Adrenal gland (tissue), 9 donors: ENCODE results near the gene SMIM45.

Experiments used
- DNase-seq, 7 donors: peaks; one replicate each; pipeline ENCODE4 v3.0.0-alpha.2; 2019 to 2020
- H3K27ac ChIP-seq, 5 donors: fragments of 200-600 bp; sonication (generic) in 4 of 5; 1 replicate in 3 of 5; 2 replicates in 2 of 5; pipeline versions ENCODE4 v1.5.1 to v1.8.0; 2016 to 2020; ENCODE audit warnings: mild to moderate bottlenecking in 1 of 5
- H3K27me3 ChIP-seq: fragments of 200-600 bp; 2 replicates; pipeline ENCODE4 v1.8.0; 2021
- H3K36me3 ChIP-seq, 2 donors: fragments of 200-600 bp; replicated peaks in 1 of 2; 1 replicate in 1 of 2; 2 replicates in 1 of 2; pipeline versions ENCODE4 v1.5.1 to v1.8.0; 2018 to 2022
- H3K4me1 ChIP-seq, 2 donors: fragments of 200-600 bp; replicated peaks in 1 of 2; 1 replicate in 1 of 2; 2 replicates in 1 of 2; pipeline versions ENCODE4 v1.5.1 to v1.8.0; 2018 to 2021
- H3K4me3 ChIP-seq, 4 donors: fragments of 200-600 bp; sonication (generic) in 3 of 4; one replicate each; pipeline ENCODE4 v1.5.1; 2016 to 2018
- H3K9me3 ChIP-seq, 3 donors: fragments of 200-600 bp; sonication (generic) in 1 of 3; replicated peaks in 1 of 3; 1 replicate in 2 of 3; 2 replicates in 1 of 3; pipeline versions ENCODE4 v1.5.1 to v1.8.0; 2016 to 2021
- CTCF ChIP-seq, 6 experiments: fragments of 450-650 bp in 4 of 6; fragments of 200-600 bp in 2 of 6; sonication (generic) in 1 of 6; IDR thresholded peaks; 1 replicate in 5 of 6; 2 replicates in 1 of 6; pipeline versions ENCODE4 v1.5.1 to v1.8.0; 2016 to 2021; ENCODE audit warnings: antibody characterized with exemption in 6 of 6, mild to moderate bottlenecking in 2 of 6, moderate library complexity in 1 of 6
- POLR2A ChIP-seq, 2 donors: fragments of 450-650 bp; IDR thresholded peaks; one replicate each; pipeline ENCODE4 v1.6.1; 2017; ENCODE audit warnings: antibody characterized with exemption in 2 of 2, mild to moderate bottlenecking in 2 of 2, moderate library complexity in 1 of 2
- WGBS, 4 donors: extraction: QIAGEN DNeasy Blood & Tissue Kit in 2 of 4; methylation state at CpG; one replicate each; pipeline versions ENCODE4 v1.1.5 to v1.1.7; 2013 to 2017; 5-methylcytosine and 5-hydroxymethylcytosine counted together
- intact Hi-C, 2 donors: fragments of 100-400 bp; cut with DNase I; formaldehyde crosslinking; loops; one replicate each; pipeline versions ENCODE4 v1.14.1 to v1.15.0; 2022 to 2023
- donor health status: healthy with polysubstance abuse.
- donor health status: Bipolar disorder and iron deficiency.
- donor health status: DM: yes; HTN: yes; CAD: no.
- donor health status: DM: no; HTN: no; CAD: no.
- donor health status: DM: no; HTN: no; CAD: no.

Gene SMIM45

GRCh38 chr22:41916745-41917358 lies 35.1 kb upstream of the SMIM45 start:
- no peak overlapping the region for H3K27ac ChIP-seq

DNA sequence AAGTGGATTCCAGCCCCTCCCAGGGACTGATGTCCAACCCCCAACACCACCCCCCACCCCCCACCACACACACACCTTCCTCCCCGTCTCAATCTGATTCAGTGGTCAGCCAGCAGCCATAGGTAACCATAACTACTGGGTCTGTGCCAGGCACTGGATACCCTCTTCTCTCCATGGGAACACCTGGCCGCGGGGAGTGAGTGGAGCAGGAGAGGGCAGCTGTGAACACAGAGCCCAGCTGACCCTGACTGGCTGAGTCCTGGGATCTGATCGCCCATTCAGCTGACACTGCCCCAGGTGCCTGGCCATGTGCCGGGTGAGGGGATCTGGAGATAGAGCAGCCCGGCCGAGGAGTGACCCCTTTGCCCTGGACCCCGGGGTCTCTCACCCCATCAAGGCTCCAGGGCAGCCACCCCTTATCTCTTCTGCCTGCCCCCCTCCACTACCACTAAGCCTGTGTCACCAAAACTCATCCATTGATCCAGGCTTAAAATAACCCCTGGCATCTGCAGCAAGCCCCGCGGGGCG lies 34.5 kb upstream of the SMIM45 start:
- no peak overlapping the region for H3K4me3 ChIP-seq
- no peaks in the 10 kb centered on the region for H3K36me3 ChIP-seq
- H3K9me3 ChIP-seq = no peaks in the 10 kb centered on the region
- H3K27me3 ChIP-seq = peaks cover 8% of the 10 kb centered on the region
- H3K4me1 ChIP-seq = peaks cover 26 to 45% of the 10 kb centered on the region in 2 donors
- 55 to 71% (median 61%) methylated on average over 5 to 11 of the region's 11 CpGs for WGBS, 4 donors
- H3K27ac ChIP-seq = peak overlapping the region in 1 of 5 donors; percentile 62
- intact Hi-C loops = no loop called here
- TF ChIP-seq CTCF (IDR thresholded peaks at IDR 0.05) (no peak), POLR2A (IDR thresholded peaks at IDR 0.05) (no peak)
- DNase-seq = peak in 1 of 7 donors; percentile 40

More at GRCh38 chr22:41916745-41917358, 35.1 kb upstream of the SMIM45 start:
- Histone ChIP-seq H3K36me3 (no peaks in the 10 kb centered on the region), H3K4me1 (peaks cover 26 to 45% of the 10 kb centered on the region in 2 donors), H3K4me3 (no peak overlapping the region), H3K9me3 (no peaks in the 10 kb centered on the region), H3K27me3 (peaks cover 12% of the 10 kb centered on the region)
- WGBS, 4 donors = 73 to 80% (median 75%) methylated on average over 8 to 10 of the region's 10 CpGs
- no peak for DNase-seq
- intact Hi-C loops = no loop called here
- TF ChIP-seq POLR2A (IDR thresholded peaks at IDR 0.05) (no peak), CTCF (IDR thresholded peaks at IDR 0.05) (no peak)

DNA sequence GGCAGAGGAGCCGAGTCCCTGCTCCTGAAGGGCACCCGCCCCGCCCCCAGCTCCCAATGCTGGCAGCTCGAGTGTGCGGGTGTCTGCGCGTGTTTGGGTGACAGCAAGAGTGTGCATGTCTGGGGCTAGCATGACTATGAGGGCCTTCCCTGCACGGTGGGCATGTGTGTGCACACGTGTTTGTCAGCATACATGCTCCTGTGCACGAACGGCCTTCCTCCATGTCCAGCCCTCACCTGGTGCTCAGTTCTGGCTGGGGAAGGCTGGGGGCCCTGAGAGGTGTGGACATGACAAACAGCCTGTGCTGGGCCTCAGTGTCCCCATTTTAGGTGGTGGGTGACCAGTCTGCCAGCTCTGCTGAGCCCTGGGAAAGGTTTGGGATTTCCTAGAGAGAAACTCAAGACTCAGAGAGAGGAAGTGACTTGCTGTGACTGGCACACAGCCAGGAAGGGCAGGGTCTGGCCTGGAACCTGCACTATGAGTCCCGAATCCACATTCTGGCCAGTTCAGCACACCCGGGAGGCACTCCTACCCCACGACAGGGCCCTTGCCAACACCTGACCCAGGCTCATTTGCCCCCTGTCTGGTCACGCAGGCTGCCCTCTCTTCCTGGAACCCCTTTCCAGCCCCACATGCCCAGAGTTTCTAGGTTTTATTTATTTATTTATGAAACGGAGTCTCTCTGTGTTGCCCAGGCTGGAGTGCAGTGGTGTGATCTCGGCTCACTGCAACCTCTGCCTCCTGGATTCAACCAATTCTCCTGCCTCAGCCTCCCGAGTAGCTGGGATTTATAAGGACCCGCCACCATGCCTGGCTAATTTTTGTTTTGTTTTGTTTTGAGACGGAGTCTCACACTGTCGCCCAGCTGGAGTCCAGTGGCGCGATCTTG lies 33.8 kb upstream of the SMIM45 start:
- WGBS, 4 donors = 53 to 71% (median 61%) methylated on average over 13 to 23 of the region's 23 CpGs
- TF ChIP-seq CTCF (IDR thresholded peaks at IDR 0.05) (no peak), POLR2A (IDR thresholded peaks at IDR 0.05) (no peak)
- no peaks in the 10 kb centered on the region for H3K9me3 ChIP-seq
- no peaks in the 10 kb centered on the region for H3K36me3 ChIP-seq
- H3K4me1 ChIP-seq = peaks cover 26 to 45% of the 10 kb centered on the region in 2 donors
- H3K27ac ChIP-seq = peak overlapping the region in 2 of 5 donors; percentile 26 to 62
- H3K27me3 ChIP-seq = peaks cover 8% of the 10 kb centered on the region
- no peak overlapping the region for H3K4me3 ChIP-seq
- intact Hi-C loops = no loop called here
- DNase-seq = peak in 6 of 7 donors; percentile 69 to 84 (median 82)
